Activated gamma-delta T cell treated with Interleukin-2 at 50 U/mL for 16 hours (primary cell): ENCODE measurements around the gene RPRM.
"Not testable (repeated sequence)": the region's sequence is repeated elsewhere in the genome, so short reads cannot be mapped to it uniquely, and the experiment has no call there.

Experiments
- DNase-seq: peaks from one replicate; pipeline ENCODE4 v3.0.0-alpha.2; 2020

RPRM gene

DNA sequence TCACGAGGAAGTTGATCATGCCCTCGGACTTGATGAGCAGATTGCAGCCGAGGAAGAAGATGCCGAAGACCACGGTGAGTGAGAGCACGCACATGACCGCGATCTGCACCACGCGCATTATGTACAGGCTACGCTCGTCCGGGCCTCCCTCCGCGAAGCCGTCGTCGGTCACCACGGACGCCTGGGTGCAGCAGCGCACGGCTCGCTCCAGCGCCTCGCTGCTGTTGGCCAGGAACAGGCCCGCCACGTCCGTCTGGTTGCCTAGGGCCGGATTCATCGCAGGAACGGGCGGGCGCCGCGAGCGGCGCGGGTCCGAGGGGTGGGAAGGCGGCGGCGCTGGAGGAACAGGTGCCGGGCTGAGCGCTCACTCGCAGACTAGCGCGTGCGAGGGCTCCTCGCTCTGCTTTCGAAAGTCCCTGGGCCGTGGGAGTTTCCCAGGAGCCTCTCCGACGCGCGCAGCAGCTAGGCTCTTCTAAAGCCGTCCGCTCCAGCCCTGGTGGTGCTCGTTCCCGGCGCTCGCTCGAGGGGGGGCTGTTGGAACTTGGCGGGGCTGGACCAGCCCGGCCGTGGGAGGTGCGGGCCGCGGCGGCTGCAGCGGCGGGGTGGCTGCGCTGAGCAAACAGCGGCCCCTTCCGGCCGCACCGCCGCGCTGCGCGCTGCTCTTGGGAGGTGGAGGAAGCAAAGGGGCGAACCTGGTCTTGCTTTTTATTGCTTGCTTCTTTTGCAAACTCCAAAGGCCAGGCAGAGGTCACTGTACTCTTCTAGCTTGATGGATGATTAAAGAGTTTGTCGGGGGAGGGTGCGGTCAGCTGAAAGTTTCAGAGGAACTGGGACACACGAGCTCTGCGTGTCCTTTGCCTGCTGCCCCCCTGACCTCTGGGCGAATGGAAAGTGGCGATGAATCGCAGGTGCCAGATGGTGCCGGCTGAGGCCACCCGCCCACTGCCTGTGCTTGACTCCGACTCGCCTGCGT is at the start of gene RPRM:
RPRM (minus strand) TSS at position 474 of the 973 bp plus-strand sequence; CDS start at position 277, 197 bp downstream.
- DNase-seq: peak; percentile 35

DNA sequence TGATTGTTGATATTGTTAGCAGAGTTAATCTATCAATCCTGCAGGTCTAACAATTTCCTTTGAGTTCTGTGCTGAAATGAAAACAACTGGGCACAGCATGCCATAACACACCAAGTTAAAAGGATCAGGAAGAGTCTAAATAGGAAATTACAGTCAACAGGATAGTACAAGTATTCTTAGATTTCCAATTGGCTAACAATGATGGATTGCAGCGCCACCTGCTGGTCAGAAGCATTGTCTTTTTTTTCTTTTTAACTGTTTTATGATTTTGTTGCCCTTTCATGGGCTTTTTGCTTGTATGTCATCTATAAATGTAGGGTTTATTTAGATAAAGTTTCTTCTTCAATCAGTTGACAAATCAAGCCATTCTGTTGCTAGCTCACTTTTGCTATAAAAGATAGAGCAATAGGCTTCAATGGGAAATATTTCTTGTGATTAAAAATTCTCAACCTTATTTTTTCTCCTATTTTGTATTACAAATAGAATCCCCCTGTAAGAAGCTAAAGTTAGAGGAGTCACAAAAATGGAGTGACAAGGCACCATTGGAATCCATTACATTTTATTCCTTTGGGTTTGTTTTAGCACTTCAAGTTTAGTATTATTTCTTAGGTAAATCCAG is 40.8 kb upstream of the RPRM start:
- peak; percentile 40 for DNase-seq

DNA sequence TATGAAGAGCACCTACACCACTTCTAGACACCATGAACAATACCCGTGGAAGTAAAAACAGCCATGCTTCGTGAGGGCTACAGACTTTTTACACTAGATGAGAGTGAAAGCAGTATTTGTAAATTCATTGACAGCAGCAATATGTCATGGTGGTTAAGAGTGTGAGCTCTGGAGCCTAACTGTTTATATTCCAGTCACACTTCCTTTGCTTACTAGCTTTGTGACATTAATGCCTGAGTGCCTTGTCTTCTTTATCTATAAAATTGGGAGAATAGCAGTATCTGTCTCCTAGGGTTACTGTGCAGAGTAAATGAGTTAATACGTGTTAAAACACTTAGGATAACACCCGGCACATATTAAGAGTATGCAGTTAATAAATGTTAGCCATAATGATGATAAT is 33.8 kb upstream of the RPRM start:
- no peak for DNase-seq

DNA sequence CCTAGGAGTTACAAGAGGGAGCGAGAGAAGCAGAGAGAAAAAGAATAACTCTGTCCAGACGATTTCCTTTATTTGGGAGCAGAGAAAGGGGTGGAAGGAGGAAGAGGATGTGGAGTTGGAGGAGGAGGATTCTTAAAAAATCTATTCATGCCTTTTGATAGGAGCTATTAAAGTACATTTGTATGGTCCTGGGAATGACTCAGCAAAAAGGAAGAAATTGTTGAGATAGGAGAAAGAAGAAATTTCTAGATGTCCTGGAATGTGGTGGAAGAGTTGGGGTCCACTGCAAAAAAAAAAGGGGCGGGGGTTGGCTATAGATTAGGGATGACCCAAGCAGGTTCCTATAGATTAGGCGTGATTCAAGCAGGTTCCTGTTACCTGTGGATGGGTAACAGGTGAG is 32.4 kb upstream of the RPRM start:
- DNase-seq: no peak

DNA sequence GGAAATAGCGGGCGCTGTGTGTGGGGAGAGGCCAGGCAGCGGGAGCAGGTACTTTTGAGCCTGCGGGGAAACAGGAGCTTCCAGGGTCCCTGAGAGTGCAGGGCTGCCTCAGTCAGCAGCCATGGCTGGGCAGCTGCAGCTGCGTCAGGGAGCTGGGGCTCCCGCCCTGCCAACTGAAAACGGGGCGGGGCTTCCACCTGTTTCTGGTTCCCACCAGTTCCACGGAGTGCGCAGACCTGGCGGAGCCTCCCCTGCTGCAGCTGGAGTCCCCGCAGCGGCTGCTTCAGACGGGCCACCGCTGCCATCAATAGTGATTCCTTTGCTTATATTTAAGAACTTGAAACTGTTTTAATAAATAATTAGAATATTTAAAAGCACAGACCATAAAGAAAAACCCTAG is 30.6 kb upstream of the RPRM start:
- DNase-seq: no peak

DNA sequence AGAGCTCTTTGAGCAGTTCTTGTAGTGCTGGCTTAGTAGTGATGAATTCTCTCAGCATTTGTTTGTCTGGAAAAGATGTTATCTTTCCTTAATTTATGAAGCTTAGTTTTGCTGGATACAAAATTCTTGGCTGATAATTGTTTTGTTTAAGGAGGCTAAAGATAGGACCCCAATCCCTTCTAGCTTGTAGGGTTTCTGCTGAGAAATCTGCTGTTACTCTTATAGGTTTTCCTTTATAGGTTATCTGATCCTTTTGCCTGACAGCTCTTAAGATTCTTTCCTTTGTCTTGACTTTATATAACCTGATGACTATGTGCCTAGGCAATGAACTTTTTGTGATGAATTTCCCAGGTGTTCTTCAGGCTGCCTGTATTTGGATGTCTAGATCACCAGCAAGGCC is 27.9 kb upstream of the RPRM start:
- not testable (repeated sequence) for DNase-seq

DNA sequence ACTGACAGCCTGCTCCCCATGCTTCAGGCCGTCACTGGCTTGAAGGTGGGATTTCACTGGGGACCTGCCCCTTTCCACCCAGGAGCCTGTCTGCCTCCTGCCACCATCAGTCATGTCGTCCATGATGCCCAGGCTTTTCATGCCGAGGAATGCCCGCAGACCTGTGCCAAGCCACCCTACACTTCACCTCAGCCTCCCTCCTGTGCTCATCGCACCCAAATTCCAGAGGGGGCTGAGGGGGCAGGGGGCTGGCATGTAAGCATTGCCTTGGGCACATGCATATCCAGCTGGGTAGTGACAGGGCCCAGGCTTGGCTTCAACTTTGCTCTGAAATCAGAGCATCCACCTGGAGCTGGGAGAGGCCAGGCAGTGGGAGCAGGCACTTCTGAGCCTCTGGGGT is 20.9 kb upstream of the RPRM start:
- DNase-seq: no peak

DNA sequence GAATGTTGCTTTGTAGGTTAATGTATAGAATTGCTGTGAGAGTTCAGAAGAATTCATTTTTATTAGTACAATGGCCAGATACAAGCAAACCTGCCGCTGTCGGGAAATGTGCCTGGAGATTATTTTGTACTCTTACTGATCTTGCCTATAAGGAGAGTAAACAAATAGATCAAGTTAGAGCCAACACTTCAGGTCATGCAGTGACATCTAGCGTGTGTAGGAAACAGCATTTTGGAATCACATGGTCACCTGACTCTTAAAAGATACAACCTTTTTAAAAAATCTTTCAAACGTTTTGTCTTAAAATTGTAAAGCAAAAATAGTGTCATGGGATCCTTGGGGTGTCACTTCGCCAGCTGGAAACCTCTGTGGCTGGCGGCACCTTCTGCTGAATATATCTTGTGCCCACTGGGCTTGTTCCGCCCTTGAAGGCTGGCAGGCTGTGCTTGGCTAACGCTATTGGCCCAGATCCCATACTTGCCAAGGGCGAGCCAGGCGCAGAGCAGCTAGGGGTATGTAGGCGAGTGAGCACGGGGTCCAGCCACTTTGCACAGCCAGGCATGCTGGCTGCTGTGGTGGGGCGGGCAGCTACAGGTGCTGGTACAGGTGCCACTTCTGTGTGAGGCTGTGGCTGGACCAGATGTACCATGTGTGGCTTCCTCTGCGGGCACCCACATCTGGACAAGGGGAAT is 19.5 kb upstream of the RPRM start:
- no peak for DNase-seq

DNA sequence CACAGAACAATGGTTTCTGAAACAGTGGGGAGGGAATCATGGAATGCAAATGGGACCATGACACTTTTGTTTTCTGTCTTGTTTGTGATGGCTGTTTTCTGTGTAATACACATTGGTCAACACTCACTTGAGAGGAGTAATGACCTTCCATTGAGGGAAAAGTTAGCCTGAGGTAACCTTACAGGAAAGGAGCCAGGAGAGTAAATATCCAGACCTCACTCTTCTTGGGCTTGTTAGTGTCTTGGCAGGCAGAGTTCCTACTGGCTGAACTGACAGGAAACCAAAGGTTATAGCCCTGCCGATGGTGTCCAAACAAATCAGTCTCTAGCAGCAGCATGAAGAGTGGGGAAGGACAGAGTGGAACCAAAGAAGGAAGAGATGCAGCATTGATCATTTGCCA is 17.2 kb upstream of the RPRM start:
- no peak for DNase-seq

DNA sequence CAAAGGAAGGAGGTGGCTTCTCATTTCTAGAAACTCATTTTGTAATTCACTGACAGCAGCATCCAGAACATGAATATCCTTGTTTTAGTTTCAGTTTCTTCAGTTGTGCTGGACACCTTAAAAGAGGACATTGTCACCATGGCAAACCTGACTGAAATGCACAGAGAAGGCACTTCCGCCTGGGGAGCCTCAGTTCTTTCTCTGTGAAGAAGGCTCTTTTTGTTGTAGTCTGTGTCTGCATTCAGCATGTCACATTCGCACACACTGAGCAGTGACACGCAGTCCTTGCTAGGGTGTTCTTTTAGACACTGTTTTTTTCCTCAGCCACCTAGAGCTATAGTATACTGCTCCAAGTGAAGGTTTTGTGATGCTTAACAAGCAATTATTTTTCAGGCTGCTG is 9.5 kb upstream of the RPRM start:
- no peak for DNase-seq

DNA sequence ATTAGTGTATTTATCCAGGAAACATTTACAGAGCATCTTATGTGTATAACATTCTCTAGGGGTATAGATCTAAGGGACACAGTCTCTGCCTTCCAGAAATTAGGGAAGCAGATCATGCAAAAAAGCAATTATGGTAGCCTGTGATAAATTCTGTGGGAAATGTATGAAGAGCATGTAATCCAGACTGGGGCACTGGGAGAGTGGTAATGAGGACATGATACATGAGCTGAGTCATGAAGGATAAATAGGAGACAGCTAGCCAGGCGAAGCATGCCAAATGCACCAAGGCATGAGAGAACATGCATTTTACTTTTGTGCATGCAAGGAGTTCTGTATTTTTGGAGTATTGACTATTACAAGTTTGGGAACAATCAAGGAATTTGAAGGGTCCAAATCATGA is 8.9 kb upstream of the RPRM start:
- no peak for DNase-seq

DNA sequence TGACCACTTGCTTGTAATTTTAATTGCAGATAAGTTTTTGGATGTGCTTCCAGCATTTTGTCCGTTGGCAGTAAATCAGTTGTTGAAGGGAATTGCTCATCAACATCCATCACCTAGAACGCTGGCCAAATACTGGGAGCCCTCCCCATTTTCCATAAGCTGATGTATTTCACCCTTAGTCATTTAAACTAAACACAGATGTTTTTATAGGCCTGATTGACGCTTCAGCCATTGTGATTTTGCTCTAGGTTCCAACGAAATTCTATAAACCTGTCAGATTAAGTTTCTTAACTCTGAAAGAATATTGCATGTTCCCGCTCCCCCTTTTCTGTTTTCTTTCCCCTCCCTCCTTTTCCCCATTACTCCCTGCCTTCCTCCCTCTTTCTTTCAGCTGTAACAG is 1.0 kb upstream of the RPRM start:
- DNase-seq: no peak

DNA sequence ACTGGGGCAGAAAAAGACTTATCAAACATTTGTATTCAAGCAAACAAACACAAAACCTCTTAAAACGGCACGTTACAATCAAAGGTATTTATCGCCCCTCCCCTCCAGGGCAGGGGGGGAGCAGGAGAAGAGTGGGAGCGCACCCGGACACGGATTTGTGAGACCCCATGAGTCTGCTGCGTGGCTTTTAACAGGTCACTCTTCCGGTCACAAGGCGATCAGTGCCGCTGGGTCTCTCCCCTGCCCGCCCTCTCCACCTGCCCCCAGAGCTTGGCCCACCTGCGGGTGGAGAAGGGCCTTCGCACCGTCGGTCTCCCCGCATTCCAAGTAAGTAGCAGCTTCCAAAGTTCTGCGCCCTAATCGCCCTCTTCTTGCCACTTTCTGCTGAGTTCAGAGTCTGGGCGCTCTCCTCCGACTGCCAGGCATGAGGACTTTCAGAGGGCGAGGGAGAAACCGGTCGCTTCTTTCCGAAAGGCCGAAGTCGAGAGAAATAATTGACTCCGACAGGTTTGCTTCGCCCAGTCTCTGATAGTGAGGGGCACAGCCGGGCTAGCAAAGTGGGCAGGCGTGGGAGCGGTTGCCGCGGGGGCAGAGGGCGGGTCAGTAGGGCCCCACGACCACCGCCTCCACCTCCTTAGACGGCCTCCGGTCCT is 800 bp downstream of the RPRM start:
- DNase-seq: no peak

DNA sequence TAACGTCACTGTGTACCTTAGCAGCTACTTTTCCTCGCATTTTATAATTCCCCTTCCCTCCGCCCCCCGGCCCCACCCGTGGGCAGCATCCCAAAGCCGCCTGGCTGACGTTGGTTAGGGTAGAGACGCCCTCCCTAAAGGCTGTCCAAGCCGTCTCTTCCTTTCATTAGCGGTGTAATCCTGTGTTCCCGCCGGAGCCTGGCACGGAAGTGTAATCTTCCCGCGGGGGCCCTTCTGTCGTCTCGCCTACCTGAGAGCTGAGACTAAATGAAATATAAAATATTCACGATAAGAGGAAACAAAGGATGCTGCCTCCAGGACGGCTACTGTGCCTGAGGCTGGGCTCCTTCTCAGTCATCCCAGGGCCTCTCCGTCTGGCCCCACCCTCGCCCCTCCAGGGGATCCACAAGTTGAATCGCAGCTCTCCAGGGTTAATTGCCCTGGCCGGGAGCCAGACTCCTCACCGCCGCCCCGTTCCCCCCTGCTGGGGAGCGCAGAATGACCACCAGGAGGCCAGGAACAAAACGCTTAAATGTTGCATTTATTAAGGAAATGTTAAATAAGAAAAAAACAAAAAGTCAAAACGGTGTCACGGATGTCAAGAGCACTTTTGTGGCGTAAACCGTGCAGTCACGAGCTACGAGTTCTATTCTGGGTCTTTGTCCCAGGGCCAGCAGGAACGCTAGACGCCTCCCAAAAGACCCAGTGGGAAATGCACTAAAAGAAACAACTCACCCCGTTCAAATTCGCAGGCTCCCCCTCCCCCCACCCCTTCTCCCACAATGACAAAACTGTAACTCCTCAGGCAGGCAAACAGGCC is 1.5 kb downstream of the RPRM start:
- DNase-seq: no peak

DNA sequence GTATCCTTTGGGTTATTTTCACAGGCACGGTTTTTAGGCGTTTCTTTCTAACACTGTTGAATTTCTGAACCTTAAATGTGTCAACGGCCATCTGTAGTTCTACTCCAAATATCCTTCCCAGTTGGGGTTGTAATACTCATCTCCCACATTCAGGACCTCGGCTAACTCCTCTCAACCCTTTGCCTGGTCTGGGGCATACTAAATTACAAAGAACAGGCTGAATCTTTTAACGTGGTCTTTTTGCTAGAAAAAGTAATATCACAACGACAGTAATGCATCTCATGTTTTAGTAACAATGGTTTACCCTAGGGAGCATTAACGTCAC is 2.1 kb downstream of the RPRM start:
- DNase-seq: no peak

DNA sequence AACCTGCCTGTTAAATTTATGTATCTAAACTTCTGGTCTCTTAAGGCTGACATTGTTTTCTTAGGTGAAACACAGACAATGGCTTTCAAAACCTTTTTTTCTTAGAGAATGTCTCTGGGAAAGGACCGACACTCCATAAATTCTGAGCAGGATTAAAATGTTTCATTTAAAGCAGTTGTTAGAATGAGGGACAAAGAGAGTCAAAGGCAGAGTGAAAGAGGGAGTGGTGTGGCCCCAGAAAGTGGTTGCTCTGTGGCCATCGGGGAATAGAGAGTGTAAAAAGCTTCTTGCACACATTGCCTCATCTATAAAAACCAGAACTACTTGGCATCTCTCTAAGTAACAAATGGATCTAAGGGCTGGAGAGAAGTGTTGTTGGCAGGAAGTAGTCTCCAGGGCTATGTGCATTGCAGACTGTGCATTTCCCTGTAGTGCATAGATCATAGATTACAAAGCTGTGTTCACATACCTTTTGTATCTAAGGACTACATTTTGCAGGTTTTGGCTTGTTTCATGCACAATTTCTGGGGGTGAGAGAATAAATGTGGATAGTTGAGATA is 3.6 kb downstream of the RPRM start:
- no peak for DNase-seq

DNA sequence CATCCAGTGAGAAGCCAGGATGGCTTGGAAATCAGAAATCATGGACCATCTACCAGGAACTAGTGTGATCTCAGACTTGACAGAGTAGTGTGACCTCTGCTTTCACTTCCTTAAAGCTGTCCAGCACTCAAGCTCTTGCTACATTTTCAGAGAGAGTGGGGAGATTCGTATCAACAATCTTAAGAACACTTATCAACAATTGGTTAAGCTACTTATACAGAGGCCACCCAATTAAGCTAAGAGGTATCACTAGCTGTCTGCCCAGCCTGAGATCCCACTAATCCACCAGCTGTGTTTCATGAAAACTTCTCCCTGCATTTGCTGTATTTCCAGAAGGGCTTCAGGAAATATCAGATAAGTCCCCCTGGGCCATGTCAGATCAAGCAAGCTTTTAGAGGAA is 4.2 kb downstream of the RPRM start:
- DNase-seq: no peak

DNA sequence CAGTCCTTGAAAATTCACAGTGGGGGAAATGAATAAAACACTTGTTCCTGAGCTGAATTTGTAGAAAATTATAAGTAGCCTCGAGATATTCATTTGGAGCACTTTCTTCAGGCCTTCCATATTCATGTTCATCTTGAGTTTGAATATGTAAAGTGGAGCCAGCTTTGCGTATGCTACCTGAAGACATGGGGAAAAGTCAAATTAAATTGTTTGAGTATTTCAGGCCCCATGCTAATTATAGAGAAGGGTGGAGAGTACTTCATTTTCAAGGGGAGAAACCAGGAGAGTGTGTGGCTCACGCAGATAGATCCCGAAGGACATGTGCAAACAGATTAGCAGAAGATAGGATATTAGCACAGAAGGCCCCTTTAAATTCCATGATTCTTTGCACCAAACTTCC is 7.7 kb downstream of the RPRM start:
- DNase-seq: no peak

DNA sequence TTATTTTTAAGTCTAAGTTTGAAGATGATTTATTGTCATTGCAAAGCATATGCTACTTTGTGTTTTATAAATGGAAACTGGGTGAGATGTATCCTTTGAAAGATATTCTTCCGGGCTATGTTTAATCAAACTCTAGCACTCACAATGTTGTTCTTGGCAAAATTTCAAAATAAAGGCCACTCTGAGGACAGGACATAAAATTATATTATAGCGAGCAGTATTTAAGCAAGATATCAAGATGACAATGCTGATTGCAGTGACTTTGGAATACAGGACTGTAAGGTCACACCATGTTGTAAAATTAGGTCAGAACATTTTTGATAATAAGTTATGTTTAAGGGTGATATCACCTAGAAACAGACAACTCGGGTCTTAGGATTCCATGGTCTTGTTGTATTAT is 14.2 kb downstream of the RPRM start:
- no peak for DNase-seq

DNA sequence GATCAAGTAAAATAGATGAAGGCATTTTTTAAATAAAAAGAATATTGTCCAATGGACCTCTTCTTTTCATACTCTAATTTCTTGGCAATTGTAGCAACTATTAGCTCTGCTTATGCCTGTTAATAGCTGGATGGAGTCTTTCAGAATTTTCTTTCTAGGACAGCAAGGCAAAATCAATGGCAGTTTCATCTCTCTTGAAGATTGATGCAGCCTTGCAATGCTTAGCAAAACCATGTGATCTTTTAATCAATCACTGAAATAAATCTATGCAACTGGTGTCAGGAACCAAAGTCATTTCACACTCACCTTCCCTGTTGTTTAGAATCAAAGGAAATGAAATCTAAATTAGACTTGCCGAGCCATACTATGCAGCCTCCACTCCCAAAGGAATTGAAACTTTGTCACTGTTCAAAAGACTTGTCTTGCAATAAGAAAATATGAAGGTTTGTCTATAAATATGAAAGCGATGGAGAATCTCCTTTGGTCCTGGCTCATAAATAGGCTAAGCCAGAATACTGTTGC is 16.2 kb downstream of the RPRM start:
- no peak for DNase-seq

DNA sequence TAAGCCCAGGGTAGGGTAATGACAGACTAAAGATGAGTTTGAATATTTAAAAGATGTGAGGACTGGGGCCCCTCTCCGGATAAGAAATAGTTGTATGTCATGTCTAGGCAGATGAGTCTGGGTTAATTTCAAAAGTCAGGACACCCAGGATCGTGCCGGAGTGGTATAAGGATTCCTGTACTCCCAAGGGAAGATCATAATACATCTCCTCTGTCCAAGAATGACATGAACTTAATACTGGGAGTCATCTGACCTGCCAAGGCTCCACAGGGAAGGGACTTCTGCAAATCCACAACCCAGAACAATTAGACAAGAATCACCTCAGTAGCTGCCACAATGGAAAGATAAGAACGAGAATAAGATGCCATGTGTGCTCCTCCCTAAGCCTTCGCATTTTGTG is 17.1 kb downstream of the RPRM start:
- no peak for DNase-seq

DNA sequence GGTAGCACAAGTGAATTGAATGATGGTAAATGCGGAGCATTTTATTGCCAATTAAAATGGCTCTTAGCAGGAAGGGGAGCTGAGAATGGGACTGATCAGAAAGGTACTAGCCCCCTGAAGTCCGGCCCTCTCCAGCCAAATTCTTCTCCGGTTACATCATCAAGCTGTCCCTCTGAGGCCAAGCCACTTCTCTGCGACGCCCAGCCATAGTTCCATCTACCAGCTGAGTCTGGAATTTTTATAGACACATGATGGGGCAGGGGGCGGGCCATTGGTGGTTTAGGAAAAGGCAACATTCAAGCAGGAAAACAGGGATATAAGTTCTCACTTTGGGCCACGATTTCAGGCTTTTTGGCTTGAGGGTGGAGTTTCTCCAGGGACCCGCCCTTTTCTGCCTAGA is 22.7 kb downstream of the RPRM start:
- no peak for DNase-seq
